Fibroblast of lung (primary cell): ENCODE results near the gene CFAP92. TPM values are rescaled to one million over a fixed set of nuclear protein-coding genes. Genes with fewer than 3 reads are reported as not detected.

Experiments used
- DNase-seq, 2 donors: peaks; one replicate each; pipeline versions ENCODE4 v3.0.0 to v3.0.0-alpha.2; 2010; ENCODE audit warnings: low read depth in 2 of 2
- H2AFZ ChIP-seq: 2 replicates; pipeline ENCODE4 v1.5.1; 2012; ENCODE audit warnings: low read length, control low read depth, inconsistent platforms
- H3K27ac ChIP-seq: 2 replicates; pipeline ENCODE4 v1.5.1; 2011; ENCODE audit warnings: low read length, control low read depth; ENCODE audit not compliant: insufficient read depth
- H3K27me3 ChIP-seq: 2 replicates; pipeline ENCODE4 v1.5.1; 2011; ENCODE audit warnings: mild to moderate bottlenecking, low read length; ENCODE audit not compliant: control insufficient read depth, insufficient read depth
- H3K36me3 ChIP-seq: 2 replicates; pipeline ENCODE4 v1.5.1; 2011; ENCODE audit warnings: low read length; ENCODE audit not compliant: control insufficient read depth, insufficient read depth
- H3K4me1 ChIP-seq: 2 replicates; pipeline ENCODE4 v1.5.1; 2011; ENCODE audit warnings: low read length; ENCODE audit not compliant: control insufficient read depth, insufficient read depth; ENCODE audit errors: extremely low read depth
- H3K4me2 ChIP-seq: 2 replicates; pipeline ENCODE4 v1.5.1; 2011; ENCODE audit warnings: low read length, control low read depth; ENCODE audit not compliant: insufficient read depth; ENCODE audit errors: extremely low read depth
- H3K4me3 ChIP-seq, 4 experiments: fragments of 200-600 bp in 1 of 4; sonication (generic) in 1 of 4; replicated peaks in 1 of 4; 2 replicates each; pipeline ENCODE4 v1.5.1; 2011 to 2016; ENCODE audit warnings: low read length in 4 of 4, low read depth in 3 of 4, mild to moderate bottlenecking in 3 of 4, control low read depth in 2 of 4, inconsistent platforms in 1 of 4, mixed read lengths in 1 of 4; ENCODE audit not compliant: insufficient read depth in 1 of 4; ENCODE audit errors: control extremely low read depth in 1 of 4
- H3K79me2 ChIP-seq: 2 replicates; pipeline ENCODE4 v1.5.1; 2012; ENCODE audit warnings: mild to moderate bottlenecking, low read length, inconsistent platforms; ENCODE audit not compliant: control insufficient read depth, insufficient read depth
- H3K9ac ChIP-seq: 2 replicates; pipeline ENCODE4 v1.5.1; 2011; ENCODE audit warnings: mild to moderate bottlenecking, low read length, control low read depth; ENCODE audit not compliant: insufficient read depth
- H3K9me3 ChIP-seq: 2 replicates; pipeline ENCODE4 v1.5.1; 2012; ENCODE audit warnings: low read depth, low read length; ENCODE audit not compliant: control insufficient read depth, insufficient read depth
- H4K20me1 ChIP-seq: 2 replicates; pipeline ENCODE4 v1.5.1; 2011; ENCODE audit warnings: low read length; ENCODE audit not compliant: control insufficient read depth, insufficient read depth; ENCODE audit errors: extremely low read depth
- EZH2 ChIP-seq: IDR thresholded peaks from 2 replicates; pipeline ENCODE4 v1.5.1; 2012; ENCODE audit warnings: low read length, control low read depth, mild to moderate bottlenecking; ENCODE audit errors: missing control alignments
- polyA plus RNA-seq, 2 donors: library from polyadenylated mRNA; depleted of rRNA in 1 of 2; stranded (reverse) in 1 of 2; unstranded in 1 of 2; fragments of >200 nt; gene quantifications; 2 replicates each; pipeline ENCODE4 v1.2.1, GENCODE V29; 2011 to 2012; ENCODE audit warnings: missing spikeins in 1 of 2
- total RNA-seq: library from RNA; depleted of rRNA; stranded (reverse); fragments of >200 nt; gene quantifications from 2 replicates; pipeline ENCODE4 v1.2.1, GENCODE V29; 2014
- TF ChIP-seq, protein P1 (sequence below), 2 donors: IDR thresholded peaks in 1 of 2; conservative IDR thresholded peaks in 1 of 2; 1 replicate in 1 of 2; 2 replicates in 1 of 2; pipeline ENCODE4 v1.5.1; 2011 to 2012; ENCODE audit warnings: low read length in 2 of 2, control low read depth in 1 of 2, inconsistent platforms in 1 of 2, low read depth in 1 of 2, mild to moderate bottlenecking in 1 of 2

Gene CFAP92
- total and polyA plus RNA-seq, 2 donors (not counting 1 experiment from before 2014, with no cell fraction given) = 0.07 TPM; not detected in 1

DNA sequence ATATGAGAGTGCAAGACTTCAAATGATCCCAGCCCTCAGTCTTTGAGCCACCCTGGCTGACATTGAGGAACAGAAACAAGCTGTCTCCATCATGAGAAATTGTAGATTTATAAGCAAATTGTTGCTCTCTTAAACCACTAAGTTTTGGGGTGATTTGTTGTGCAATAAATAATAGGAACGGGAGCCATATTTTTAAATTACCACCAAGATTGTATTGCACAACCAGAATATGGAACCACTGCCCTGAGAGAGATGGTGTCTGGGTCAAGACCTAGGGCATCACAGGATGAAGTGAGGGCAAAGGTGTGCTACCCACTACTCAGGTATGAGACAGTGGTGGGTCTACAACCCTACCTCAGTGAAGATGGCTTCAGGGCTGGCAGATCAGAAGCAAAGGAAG lies 2.3 kb upstream of the CFAP92 start:
- H3K27me3 ChIP-seq = peaks cover 43% of the 10 kb centered on the region

DNA sequence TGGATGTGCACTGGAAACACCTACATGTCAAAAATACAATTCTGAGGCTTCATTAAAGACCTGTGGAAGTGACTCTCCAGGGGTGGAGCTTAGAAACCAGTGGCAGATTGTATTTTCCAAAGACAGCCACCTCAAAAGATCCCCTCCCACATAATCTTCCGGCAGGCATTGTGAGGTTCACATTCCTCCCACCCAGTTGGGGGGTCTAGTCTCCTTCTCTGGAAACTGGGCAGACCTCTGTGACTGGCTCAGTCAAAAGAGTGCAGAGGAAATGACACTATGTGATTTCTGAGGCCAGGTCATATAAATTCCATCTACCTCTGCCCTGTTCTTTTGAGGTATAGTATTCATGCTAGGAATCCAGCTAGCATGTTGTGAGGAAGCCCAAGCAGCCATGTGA lies 1.9 kb upstream of the CFAP92 start:
- Histone ChIP-seq H3K36me3 (no peaks in the 10 kb centered on the region), H3K27me3 (peaks cover 39% of the 10 kb centered on the region), H3K4me3 (no peak overlapping the region), H3K79me2 (no peaks in the 10 kb centered on the region), H3K9me3 (no peaks in the 10 kb centered on the region), H3K27ac (no peak overlapping the region), H2AFZ (no peak overlapping the region), H4K20me1 (no peaks in the 10 kb centered on the region), H3K4me1 (peaks cover 3% of the 10 kb centered on the region), H3K9ac (no peak overlapping the region), H3K4me2 (no peak overlapping the region)
- DNase-seq = no peak
- TF ChIP-seq EZH2 = no peak
- TF ChIP-seq, protein P1, sequence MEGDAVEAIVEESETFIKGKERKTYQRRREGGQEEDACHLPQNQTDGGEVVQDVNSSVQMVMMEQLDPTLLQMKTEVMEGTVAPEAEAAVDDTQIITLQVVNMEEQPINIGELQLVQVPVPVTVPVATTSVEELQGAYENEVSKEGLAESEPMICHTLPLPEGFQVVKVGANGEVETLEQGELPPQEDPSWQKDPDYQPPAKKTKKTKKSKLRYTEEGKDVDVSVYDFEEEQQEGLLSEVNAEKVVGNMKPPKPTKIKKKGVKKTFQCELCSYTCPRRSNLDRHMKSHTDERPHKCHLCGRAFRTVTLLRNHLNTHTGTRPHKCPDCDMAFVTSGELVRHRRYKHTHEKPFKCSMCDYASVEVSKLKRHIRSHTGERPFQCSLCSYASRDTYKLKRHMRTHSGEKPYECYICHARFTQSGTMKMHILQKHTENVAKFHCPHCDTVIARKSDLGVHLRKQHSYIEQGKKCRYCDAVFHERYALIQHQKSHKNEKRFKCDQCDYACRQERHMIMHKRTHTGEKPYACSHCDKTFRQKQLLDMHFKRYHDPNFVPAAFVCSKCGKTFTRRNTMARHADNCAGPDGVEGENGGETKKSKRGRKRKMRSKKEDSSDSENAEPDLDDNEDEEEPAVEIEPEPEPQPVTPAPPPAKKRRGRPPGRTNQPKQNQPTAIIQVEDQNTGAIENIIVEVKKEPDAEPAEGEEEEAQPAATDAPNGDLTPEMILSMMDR (conservative IDR thresholded peaks at IDR 0.05 in 1 of 2, IDR thresholded peaks at IDR 0.05 in 1 of 2; ENCODE audit: low read depth in 1 of 2, low read length in 2 of 2) = no peak

More for the DNA sequence above, 2.3 kb upstream of the CFAP92 start:
- Histone ChIP-seq H3K4me1 (peaks cover 3% of the 10 kb centered on the region), H3K9ac (no peak overlapping the region), H3K4me3 (no peak overlapping the region), H3K79me2 (no peaks in the 10 kb centered on the region), H3K36me3 (no peaks in the 10 kb centered on the region), H3K4me2 (no peak overlapping the region), H2AFZ (no peak overlapping the region), H3K9me3 (no peaks in the 10 kb centered on the region), H3K27ac (no peak overlapping the region), H4K20me1 (no peaks in the 10 kb centered on the region)
- TF ChIP-seq, protein P1 (conservative IDR thresholded peaks at IDR 0.05 in 1 of 2, IDR thresholded peaks at IDR 0.05 in 1 of 2; ENCODE audit: low read depth in 1 of 2, low read length in 2 of 2) = no peak
- no peak for TF ChIP-seq EZH2
- no peak for DNase-seq

DNA sequence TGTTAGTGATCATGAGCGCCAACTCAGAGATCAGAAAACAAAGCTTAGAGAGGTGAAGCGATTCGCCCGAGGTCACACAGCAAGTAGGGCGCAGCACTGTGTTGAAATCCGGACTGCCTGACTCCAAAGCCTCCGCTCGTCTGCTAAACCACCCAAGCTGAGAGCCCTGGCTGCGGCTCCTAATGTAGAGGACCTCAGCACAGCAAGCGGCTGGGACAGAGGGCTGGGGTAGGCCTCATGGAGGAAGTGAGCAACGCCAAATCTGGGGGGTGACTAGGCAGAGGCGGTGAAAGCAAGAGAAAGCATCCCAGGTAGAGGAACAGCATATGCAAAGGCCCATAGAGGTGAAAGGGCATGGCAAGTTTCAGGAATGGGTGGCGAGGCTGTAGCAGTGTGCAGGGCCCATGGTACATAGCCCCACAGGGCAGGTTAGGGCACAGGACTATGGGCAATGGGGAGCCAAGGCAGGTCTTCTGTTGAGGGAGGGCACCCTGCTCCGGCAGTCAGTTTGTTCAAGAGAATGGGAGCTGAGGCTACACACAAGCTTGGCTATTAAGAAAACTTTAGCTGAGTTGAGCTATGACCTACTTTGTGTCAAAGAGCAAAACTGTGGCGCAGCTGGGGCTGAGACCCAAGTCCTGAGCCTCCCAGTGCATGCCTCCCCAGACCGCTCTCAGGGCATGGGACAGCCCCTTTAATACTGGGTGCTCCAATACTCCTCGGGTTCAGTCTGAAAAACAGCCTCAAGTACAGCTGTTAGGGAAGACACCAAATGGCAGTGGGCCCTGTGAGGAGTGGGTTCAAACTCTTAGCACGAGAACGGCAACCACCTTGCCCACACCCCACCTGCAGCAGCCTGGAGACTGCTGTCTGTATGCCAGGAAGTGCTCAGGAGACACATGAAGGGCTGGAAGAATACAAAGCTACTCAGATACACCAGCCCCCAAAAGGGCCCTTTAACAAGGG lies 988 bp upstream of the CFAP92 start:
- peaks cover 3% of the 10 kb centered on the region for H3K4me1 ChIP-seq
- no peak overlapping the region for H3K27ac ChIP-seq
- H3K4me3 ChIP-seq = no peak overlapping the region
- no peaks in the 10 kb centered on the region for H3K36me3 ChIP-seq
- no peak overlapping the region for H2AFZ ChIP-seq
- peaks cover 30% of the 10 kb centered on the region for H3K27me3 ChIP-seq
- no peaks in the 10 kb centered on the region for H3K9me3 ChIP-seq
- TF ChIP-seq, protein P1 (conservative IDR thresholded peaks at IDR 0.05 in 1 of 2, IDR thresholded peaks at IDR 0.05 in 1 of 2; ENCODE audit: low read depth in 1 of 2, low read length in 2 of 2) = no peak
- no peak for TF ChIP-seq EZH2
- no peak overlapping the region for H3K4me2 ChIP-seq
- DNase-seq = no peak
- H3K9ac ChIP-seq = no peak overlapping the region
- no peaks in the 10 kb centered on the region for H3K79me2 ChIP-seq
- no peaks in the 10 kb centered on the region for H4K20me1 ChIP-seq
